PC-9 (cell line): ENCODE data around the gene TCIRG1.

Experiments
- EZH2 ChIP-seq: fragments of 200-600 bp; sonication (generic); IDR thresholded peaks from 2 replicates; pipeline ENCODE4 v1.8.0; 2017; ENCODE audit warnings: antibody characterized with exemption, low read depth
- TF ChIP-seq, protein P1 (sequence below): fragments of 200-600 bp; sonication (generic); conservative IDR thresholded peaks from 2 replicates; pipeline ENCODE4 v1.6.1; 2017; ENCODE audit warnings: mixed run types, antibody characterized with exemption, mild to moderate bottlenecking, moderate library complexity

DNA sequence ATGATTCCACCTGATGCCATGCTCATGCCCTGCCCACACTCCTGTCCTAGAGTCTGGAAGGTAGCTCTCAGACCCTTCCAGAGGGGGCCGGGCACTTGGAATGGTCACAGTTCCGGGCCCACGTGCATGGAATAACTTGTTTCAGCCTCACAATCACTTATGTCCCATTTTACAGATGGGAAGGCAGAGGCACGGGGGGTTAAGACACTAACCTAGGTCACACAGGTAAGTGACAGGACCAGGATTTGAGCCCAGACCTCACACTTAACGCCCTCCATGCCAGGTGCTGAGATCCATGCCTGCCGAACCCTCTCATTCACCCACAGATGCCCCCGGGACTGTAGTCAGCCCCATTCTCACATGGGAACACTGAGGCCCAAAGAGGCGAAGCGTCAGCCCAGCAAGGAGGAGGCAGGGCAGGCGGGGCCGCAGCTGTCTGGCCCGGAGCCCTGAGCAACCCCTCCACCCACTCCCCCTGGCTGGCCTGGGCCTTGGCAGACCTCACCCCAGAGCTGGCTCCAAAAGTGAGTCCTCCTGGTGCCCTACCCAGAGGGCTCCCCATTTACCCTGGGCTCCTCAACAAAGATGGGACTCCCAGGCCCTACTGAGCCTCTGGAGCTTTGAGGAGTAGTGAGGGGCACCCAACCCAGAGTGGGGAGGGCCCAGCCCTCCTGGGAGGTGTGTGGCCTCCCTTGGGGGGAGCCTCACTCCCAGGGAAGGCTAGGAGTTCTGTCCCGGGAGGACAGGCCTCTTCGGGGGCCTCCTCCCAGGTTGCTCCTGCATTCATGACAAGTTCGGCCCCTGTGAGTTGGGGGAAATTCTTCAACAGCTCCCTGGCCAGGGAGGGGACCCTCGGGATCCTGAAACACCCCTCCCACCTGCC is 31.1 kb upstream of the TCIRG1 start:
- TF ChIP-seq, protein P1, sequence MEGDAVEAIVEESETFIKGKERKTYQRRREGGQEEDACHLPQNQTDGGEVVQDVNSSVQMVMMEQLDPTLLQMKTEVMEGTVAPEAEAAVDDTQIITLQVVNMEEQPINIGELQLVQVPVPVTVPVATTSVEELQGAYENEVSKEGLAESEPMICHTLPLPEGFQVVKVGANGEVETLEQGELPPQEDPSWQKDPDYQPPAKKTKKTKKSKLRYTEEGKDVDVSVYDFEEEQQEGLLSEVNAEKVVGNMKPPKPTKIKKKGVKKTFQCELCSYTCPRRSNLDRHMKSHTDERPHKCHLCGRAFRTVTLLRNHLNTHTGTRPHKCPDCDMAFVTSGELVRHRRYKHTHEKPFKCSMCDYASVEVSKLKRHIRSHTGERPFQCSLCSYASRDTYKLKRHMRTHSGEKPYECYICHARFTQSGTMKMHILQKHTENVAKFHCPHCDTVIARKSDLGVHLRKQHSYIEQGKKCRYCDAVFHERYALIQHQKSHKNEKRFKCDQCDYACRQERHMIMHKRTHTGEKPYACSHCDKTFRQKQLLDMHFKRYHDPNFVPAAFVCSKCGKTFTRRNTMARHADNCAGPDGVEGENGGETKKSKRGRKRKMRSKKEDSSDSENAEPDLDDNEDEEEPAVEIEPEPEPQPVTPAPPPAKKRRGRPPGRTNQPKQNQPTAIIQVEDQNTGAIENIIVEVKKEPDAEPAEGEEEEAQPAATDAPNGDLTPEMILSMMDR: no peak
- TF ChIP-seq EZH2: no peak
